HG03280 (cell line): ENCODE data around the gene RDH16.
"Not testable (repeated sequence)": the region's sequence is repeated elsewhere in the genome, so short reads cannot be mapped to it uniquely, and the experiment has no call there.

Source experiments
- ATAC-seq: cut with Tn5 transposase; IDR thresholded peaks from one replicate; pipeline ENCODE4 v1.9.1; 2021; ENCODE audit warnings: mild to moderate bottlenecking, moderate library complexity; ENCODE audit not compliant: unreplicated experiment

Gene RDH16

DNA sequence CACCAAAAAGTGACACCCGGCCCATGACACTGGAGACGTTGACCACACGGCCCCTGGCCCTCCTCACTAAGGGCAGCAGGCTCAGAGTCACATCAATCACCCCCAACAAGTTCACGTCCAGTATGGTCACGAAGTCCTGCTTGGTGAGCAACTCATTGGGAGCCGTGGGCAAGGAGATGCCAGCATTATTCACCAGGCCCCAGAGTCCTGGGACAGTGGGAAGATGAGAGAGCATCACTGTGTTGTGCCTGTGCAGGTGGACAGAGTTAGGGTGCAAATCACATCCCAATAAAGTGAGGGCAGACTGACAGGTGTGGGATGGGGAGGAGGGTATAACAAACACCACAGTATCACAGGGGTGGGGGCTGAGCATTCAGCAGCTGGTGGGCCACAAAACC is 2.5 kb downstream of the RDH16 start:
- ATAC-seq, result no peak

DNA sequence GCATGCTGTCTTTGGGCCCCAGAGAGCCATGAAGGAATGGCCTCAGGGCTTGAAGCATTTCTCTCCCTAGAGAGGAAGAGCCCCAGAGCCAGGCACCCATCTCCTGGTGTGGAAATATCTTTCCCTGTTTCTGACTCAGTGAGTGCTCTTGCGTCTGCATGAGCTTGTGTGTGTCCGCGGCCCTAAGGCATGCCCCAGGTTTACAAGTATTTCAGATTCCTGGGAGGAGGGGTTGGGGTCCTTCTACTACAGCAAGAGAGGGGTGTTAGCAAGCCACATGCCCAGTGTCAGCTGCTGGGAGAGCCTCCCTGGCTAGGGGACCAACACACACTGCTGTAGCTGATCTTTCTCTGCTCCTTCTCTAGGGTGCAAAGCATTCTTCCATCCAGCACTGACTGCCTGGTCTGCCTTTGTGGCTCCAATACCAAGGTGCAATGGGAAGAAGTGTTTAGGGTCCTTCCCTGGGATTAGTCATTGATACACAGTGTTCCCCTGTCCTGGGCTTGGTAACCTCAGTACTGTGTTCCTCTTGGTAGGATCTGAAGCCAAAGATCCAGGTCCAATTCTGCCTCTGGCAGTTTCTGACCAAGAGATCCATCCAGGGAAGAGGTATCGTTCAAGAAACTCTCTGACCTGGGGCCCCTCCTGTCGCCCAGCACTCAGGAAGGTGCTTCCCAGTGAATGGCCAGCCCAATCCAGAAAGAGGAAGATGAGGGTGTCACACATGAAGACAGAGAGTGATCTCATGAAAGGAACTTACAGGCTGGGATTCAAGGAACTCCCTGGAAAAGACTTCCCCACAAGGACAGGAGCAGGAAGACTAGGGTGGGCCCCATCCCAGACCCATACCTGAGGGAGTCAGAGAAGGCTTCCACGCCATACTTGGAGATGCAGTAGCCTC is 3.1 kb downstream of the RDH16 start:
- ATAC-seq, result no peak

DNA sequence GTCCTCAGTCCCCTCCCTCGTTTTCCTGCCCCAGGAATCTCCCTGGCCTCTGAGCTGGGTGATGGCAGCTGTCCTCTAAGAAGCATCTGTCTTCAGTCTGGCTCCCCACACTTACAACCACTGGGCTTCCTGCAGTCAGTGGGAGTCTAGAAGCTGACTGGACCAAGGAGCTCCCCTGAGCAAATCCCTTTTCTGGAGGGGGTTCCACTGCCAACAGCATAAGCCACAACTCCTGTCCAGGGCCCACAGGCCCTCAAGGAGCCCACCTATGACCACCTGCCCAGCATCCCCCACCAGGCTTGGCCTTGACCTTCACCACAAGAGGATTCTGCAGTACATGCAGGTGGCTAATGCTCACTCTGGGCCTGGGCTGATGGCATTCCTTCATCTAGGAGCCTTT is 4.1 kb downstream of the RDH16 start:
- ATAC-seq, result no peak

DNA sequence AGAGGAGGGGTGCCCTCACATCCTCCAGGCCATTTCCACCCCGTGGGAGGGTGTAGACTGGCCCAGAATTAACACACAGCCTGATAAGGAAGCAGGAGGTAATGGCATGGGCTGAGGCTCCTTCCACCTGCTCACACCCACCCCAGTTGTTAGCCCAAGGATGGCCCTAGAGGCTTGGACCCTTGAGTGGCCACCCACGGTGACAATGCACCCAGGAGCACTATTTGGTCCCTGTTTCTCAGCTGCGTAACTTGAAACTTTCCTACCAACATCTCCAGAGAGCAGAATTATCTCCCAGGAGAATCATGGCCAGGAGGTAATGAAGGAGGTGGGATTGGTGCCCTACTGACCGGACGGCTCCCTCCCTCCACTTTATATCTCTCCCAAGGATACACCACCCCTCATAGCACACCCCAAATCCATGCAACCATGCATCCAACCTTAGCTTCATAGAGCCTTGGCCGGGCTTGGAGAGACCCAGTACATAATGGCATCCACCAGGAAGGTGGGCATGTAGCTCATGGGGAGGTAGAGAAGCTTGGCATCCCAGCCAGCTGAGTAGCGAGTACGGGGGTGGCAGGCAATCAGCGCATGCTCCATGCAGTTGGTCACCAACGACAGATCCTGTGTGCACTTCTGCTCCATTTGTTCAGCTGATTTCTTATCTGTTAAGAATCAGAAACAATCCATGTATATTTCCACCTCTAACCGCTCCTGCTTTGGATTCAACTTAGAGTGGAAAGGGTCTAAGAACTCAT is 5.6 kb downstream of the RDH16 start:
- ATAC-seq, result no peak

DNA sequence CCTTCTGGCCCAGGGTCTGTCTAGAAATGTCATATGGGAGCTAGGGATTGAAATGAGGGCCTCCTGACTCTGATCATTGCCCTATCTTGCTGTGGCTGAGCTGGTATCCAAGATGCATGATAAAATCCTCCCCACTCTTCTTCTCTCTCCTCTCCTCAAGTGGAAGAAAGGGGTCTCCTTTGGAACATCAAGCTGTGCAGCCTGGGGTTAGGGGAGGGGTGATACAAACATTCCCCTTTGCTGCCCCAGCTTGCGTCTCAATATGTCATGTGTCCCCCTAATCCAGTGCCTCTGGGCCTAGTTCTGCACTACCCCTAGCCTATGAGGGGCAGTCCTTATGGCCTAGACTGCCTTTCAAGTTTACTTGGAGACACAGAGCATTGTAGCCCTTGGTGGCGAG is 8.5 kb downstream of the RDH16 start:
- no peak for ATAC-seq

DNA sequence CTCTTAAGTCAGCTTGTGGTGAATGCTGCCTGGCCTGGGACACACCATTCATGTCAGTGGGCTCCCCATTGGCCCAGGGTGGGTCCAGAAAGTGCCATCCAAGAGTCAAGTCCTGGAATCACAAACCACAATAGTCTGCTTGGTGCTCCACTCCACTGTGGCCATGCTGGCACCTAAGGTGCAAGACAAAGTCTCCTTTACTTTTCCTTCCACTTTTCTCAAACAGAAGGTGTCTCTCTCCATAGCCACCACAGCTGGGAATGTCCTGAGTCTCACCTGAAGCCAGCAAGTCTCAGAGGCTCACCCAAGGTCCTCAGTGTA is 9.0 kb downstream of the RDH16 start:
- ATAC-seq, result no peak

DNA sequence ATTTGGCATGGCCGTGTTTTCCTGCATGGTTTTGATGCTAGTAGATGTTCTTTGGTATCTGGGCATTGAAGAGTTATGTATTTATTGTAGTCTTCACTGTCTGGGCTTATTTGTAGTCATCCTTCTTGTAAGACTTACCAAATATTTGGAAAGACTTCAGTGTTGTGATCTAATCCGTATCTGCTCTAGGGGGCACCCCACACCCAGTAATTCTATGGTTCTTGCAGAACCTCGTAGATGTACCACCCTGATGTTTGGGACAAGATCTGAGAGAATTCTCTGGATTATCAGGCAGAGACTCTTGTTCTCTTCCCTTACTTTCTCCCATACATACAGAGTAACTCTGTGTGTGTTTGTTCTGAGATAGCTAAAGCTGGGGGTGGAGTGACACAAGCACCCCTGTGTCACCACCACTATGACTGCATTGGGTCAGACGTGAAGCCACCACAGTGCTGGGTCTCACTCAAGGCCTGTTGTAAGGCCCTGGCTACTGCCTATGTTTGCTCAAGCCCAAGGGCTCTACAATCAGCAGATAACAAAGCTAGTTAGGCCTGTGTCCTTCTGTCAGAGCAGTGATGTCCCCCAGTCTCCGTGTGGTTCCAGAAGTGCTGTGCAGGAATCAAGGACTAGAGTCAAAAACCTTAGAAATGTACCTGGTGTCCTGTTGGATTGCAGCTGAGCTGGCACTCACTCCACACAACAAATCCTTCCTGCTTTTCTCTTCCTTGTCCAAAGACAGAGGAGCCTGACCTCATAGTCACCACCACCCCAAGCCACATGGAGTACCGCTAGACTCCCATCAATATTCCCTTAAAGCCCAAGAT is 9.6 kb downstream of the RDH16 start:
- no peak for ATAC-seq

DNA sequence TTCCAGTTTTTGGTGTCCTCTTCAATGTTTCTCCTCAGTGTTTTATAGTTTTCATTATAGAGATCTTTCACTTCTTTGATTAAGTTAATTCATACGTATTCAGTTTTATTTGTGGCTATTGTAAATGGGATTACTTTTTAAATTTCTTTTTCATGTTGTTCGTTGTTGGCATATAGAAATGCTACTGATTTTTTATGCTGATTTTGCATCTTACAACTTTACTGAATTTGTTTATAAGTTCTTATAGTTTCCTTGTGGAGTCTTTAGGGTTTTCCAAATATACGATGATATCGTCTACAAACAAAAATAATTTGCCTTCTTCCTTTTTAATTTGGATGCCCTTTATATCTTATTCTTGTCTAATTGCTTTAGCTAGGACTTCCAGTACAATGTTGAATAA is 13.5 kb downstream of the RDH16 start:
- no peak for ATAC-seq

DNA sequence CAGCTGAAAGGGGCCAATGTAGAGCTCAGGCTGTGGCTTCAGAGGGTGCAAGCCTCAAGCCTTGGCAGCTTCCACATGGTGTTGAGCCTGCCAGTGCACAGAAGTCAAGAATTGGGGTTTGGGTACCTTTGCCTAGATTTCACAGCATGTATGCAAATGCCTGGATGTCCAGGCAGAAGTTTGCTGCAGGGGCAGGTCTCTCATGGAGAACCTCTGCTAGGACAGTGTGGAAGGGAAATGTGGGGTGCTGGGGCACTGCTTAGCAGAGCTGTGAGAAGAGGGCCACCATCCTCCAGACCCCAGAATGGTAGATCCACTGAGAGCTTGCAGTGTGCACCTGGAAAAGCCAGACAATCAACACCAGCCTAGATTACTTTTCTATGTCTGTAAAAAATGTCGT is 14.0 kb downstream of the RDH16 start:
- not testable (repeated sequence) for ATAC-seq

DNA sequence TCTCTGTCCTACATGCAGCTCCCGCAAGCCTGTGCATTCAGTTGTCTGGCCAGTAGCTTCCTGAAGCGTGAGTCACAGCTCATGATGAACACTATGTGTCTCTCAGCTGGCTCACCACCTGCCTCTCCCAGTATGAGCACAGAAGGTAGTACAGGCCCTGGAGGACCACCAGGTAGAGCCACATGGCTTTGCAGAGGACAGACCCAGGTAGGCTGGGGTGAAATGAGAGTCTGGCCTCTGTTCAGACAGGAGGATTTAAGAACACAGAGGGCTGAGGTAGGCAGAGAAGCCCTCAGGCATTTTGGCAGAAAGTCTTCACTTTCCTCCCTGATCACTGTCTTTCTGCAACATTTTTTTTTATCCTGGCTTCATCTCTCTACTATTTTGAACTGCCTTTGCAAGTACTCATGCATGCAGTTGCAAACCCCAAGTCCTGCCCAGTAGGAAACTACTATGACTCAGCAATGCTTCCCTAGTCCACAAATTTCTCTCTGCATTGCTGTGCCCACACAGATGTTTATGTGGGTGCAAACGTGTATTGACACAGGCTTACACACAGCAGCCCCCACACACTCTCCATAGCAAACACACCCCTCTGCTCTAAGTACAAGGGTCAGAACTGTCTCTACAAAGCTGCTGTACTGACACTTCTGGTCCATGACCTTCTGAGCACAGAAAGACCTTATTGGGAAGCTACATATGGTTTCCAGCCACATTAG is 15.9 kb downstream of the RDH16 start:
- no peak for ATAC-seq

DNA sequence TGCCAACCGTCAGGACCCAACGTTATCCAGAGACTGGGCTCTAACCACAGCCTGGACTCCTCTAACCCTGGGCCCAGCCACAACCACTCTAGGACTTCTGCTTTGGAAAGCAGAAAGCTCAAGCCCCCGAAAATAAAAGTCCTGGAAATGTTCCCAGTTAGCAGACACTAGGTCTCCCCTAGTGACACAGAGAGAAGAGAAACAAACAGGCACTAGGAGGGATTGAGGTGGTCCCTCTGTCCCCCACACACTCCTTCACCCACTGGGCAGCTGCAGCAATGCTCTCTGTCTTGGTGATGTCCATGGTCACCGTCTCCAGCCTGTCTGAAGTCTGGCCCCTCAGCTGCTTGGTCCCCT is 16.5 kb downstream of the RDH16 start:
- ATAC-seq, result not testable (repeated sequence)

DNA sequence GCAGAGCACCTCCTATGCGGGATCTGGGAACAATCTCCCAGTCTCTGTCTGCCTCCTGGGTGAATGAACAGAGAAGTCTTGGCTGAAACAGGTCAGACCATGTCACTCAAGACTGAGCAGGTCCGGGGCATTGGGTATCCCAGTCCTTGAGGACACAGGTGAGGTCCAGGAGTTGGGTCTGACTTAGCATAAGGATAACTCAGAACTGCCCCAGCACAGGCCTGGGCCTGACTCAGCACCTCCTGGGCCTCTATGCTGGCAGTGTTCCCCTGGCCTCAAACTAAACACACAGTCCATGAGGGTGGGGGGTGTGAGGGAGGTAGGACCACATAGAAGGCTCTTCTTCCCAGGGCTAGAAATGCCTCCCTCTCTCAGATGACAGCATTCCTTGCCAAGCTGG is 21.7 kb downstream of the RDH16 start:
- ATAC-seq, result no peak

DNA sequence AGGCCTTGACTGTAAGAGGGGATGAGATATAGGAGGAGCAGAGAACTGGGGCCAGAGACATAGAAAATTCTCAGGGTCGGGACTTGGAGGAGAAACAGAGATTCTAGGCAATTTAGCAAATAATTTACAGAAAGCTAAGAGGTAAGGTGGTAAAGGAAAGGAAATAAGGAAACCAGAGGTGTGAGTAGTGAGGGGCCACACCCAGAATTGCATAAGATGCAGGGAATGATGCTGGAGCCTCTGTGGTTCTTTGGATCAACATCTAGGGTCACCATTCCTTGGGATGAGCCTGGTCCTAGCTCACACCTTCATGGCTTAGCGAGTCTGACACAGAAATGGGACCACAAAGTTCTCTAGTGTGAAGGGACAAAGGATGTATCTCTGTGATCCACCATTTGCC is 22.3 kb downstream of the RDH16 start:
- no peak for ATAC-seq

DNA sequence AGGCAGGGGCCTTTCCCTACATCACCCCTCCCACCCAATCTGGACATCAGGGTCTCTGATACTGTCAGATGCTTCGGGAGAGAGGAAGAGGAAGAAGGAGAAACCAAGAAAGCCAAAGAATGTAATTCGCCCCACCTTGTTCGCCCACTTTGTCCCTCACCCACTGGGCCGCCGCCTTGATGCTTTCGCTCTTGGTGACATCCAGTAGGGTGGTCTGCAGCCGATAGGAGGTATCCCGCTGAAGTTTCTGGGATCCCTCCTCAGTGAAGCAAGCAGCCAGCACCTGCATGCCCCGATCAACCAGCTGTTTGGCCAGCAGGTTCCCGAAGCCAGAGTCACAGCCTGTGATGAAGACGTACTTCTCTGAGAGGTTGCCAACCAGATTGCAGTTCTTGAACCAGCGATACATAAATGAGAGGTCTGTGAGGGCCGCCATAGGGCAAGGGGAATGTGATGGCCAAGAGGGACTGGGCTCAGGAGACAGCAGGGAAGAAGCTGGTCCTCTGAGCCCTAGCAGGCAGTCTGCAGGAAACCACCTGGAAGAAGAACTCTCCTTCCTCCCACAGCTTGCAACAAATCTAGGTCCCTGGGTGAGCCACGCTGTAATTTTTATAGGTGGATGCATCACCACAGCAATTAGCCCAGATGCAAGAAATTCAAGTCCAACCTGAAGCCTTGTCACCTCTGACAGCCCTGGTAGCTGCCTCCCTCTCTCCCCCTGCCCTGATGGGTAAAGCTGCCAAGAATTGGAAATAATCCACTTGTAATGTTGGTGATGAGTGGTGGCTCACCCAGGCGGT is 23.4 kb downstream of the RDH16 start, which contains the start of gene SDR9C7:
Gene SDR9C7, minus strand, starts transcription at position 583 of the 800 bp plus-strand sequence. Its CDS starts 147 bp downstream, at position 436.
- ATAC-seq, result no peak

DNA sequence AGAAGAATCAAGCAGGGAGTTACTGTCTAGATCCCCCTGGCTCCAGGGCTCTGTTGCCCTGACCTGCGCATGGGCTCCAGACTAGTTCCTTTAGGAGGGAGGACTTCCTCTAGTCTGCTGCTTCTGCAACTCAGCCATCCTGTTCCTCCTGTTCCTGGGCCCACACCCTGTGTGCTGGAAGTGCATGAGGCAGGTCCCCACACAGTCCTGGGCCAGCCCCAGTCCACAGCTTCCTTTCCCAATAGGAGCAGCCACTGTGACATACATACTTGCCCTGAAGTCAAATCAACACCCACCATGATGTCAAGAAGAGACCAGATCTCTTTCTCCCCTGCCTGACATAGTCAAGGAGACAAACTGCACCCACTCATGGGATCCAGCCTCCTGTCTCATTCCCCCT is 24.5 kb downstream of the RDH16 start:
- no peak for ATAC-seq

DNA sequence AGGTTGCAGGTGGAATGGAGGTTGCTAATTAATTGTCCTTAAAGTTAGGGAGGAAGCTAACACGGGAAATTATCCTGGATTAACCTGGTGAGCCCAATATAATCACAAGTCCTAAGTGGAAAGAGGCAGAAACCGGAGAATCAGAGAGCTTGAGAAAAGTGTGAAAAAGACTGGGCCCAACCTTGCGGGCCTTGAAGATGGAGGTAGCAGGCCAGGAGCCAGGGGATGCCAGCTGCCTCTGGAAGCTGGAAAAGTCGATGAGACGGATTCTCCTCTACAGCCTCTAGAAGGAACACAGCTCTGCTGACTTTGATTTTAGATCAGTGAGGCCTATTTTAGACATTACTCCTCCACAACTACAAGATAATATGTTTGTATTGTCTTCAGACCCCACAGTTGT is 25.3 kb downstream of the RDH16 start:
- ATAC-seq, result no peak

DNA sequence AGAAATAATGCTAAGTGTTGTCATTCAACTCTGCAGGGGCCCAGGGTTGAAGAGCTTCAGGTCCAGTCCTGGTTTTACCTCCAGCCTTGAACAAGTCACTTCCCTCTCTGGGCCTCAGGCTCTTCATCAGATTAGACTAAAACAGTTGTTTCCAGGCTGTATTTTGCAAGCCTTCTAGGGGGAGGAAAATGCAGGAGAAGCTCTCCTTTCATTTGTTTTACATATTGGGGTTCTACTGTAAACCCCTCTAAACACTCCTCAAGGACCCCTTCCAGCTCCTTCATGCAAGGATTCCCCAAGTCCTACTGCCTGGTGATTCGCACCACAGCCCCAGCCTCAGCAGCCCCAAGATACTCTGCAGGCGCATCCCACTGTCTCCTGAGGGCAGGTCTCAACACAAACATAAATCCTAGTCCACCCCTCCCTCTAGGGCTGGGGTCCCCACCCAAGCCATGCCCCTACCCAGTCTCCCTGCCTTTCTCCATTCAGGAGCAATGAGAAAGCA is 25.9 kb downstream of the RDH16 start:
- ATAC-seq, result no peak

DNA sequence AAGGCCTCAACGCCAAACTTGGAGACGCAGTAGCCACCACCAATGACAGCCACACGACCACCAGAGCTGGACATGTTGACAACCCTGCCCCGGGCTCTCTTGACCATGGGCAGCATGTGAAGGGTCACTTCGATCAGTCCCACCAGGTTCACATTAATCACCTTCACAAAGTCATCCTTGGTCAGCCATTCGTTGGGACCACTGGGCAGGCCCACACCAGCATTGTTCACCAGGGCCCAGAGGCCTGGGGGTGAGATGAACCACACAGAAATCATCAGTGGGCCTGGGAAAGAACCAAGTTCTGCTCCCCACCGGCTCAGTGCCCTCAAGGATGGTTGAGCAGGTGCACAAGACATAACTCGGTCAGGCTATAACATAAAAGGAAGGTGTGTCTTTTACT is 27.2 kb downstream of the RDH16 start:
- no peak for ATAC-seq

DNA sequence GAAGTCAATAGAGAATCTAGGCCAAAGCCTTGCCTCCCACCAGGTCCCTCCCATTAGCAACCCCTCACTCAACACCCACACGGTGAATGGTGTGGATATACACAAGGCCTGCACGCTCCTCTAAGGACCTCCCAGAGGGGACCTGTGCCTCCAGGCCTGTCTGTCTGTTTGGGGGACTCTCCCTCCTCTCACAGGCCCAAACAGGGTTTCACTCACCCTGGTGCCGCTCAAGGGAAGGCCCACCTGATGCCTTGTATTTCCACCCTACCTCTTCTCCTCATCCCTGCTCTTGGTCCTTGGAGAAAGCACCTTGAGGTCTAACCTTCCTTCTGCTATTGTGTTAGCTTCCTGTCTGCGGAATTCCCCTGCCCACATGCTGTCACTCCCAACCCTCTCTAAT is 27.6 kb downstream of the RDH16 start:
- no peak for ATAC-seq

DNA sequence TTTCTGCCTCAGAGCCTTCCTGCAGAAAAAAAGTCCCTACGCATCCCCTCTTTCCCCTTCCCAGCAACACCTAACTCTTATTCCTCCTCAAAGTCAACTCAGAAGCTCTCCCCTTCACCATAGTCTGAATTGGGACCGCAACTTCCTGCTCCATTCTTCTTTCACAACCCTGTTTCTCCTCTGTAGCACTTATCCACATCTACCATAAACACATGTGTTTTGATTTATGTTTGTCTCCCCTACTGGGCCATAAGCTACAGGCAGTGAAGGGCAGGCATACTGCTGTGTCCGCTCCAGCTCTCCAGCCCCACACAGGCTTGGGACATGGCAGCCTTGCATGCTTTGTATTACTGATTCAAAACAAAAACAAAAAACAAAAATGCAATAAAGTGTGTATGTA is 29.1 kb downstream of the RDH16 start:
- no peak for ATAC-seq
